ENCODE results near the gene RAB40C.

The RAB40C gene

DNA sequence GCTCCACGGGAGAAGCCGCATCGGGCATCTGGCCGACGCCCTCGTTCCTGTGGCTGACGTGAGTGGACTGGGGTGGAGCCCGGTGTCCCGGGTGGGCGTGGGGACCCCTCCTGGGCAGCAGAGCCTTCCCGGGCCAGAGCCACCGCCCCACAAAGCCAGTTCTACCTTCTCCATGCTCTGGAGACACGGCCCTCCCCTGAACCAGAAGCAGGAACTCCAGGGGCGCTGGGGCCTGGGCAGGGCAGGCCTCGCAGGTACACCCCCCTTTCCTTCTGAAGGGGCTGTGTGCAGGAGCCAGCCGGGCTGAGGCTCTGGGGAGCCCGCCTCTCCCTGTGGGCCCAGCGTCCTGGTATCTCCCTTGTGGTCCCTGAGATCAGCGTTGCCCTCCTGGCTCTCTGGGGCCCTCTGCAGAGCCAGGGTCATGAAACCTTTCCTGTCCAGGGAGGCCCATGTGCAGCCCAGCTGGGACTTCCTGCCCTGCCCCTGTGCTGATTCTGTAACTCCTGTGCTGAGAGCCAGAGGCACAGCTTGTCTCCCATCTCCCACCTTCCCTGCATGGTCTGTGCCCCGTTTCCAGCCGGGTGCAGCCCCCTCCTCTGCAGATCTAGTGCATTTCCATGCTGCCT is 13.6 kb upstream of the RAB40C start:
- in situ Hi-C loops (cut with MboI; ENCODE audit: low pct_unique_long_range_greater_than_20kb, low sequenced_read_pairs, unreplicated experiment): no loop called here
- no peak for DNase-seq (ENCODE audit: low spot score)
- TF ChIP-seq, protein P1, sequence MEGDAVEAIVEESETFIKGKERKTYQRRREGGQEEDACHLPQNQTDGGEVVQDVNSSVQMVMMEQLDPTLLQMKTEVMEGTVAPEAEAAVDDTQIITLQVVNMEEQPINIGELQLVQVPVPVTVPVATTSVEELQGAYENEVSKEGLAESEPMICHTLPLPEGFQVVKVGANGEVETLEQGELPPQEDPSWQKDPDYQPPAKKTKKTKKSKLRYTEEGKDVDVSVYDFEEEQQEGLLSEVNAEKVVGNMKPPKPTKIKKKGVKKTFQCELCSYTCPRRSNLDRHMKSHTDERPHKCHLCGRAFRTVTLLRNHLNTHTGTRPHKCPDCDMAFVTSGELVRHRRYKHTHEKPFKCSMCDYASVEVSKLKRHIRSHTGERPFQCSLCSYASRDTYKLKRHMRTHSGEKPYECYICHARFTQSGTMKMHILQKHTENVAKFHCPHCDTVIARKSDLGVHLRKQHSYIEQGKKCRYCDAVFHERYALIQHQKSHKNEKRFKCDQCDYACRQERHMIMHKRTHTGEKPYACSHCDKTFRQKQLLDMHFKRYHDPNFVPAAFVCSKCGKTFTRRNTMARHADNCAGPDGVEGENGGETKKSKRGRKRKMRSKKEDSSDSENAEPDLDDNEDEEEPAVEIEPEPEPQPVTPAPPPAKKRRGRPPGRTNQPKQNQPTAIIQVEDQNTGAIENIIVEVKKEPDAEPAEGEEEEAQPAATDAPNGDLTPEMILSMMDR (IDR thresholded peaks at IDR 0.05; ENCODE audit: extremely low read depth, insufficient read depth, missing control alignments): no peak

DNA sequence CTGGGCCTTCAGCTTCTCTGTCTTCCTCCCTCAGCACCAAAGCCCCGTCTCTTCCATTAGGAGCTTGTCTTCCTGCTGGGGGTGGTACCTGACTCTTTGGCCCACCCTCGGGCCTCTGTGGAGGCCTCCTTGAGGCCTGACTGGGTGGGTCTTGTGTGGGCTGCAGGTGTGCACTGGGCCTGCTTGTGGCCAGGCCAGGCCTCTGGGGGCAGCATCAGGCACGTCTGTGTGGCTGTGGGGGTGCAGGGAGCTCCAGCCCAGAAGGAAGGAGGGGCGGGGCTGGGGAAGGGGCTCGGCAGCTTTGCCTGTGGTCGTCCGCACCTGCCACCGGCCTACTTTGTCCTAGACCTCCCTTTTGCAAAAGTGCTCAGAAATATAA is 13.1 kb upstream of the RAB40C start:
- TF ChIP-seq, protein P1 (IDR thresholded peaks at IDR 0.05; ENCODE audit: extremely low read depth, insufficient read depth, missing control alignments): no peak
- in situ Hi-C loops (cut with MboI; ENCODE audit: low pct_unique_long_range_greater_than_20kb, low sequenced_read_pairs, unreplicated experiment): no loop called here
- no peak for DNase-seq (ENCODE audit: low spot score)

DNA sequence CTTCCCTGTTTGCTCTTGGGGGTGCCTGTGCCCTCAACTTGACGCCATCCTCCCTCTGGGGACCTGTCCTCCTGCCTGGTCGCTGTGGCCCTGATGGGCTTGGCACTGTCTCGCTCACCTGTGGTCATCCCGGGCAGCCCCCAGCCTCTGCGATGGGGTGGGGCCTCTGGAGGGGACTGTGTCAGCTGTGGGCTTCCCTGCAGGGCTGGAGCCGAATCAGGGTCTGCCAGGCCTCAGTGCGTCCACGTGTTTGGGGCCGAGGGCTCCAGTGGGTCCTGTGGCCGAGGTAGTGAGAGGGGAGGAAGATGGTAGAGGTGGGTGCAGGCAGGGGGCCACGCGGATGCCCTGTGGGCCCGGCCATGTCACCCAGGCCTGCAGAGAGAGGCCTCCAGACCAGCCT is 12.1 kb upstream of the RAB40C start:
- in situ Hi-C loops (cut with MboI; ENCODE audit: low pct_unique_long_range_greater_than_20kb, low sequenced_read_pairs, unreplicated experiment): no loop called here
- TF ChIP-seq, protein P1 (IDR thresholded peaks at IDR 0.05; ENCODE audit: extremely low read depth, insufficient read depth, missing control alignments): no peak
- no peak for DNase-seq (ENCODE audit: low spot score)

DNA sequence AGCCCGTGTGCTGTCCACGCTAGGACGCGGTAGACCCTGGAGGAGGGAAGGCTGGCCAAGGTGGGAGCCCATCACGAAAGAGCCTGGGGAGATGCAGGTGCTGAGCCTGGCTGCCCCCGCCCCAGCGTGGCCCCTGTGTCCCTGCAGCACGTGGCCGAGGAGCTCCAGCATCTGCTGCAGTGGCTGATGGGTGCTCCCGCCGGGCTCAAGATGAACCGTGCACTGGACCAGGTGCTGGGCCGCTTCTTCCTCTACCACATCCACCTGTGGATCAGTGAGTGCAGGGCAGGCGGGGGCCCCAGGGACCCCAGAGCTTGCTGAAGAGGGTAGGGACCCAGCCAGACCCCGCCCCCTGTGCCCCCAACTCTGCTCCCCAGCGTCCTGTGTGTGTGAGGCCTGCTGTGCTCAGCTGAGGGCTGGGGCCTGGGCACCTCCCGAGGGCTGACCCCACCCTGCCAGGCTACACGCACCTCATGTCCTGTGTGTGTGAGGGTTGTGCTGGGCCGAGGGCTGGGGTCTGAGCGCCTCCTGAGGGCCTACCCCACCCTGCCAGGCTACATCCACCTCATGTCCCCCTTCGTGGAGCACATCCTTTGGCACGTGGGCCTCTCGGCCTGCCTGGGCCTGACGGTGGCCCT is 11.5 kb upstream of the RAB40C start:
- TF ChIP-seq, protein P1 (IDR thresholded peaks at IDR 0.05; ENCODE audit: extremely low read depth, insufficient read depth, missing control alignments): no peak
- in situ Hi-C loops (cut with MboI; ENCODE audit: low pct_unique_long_range_greater_than_20kb, low sequenced_read_pairs, unreplicated experiment): no loop called here
- DNase-seq (ENCODE audit: low spot score): no peak

DNA sequence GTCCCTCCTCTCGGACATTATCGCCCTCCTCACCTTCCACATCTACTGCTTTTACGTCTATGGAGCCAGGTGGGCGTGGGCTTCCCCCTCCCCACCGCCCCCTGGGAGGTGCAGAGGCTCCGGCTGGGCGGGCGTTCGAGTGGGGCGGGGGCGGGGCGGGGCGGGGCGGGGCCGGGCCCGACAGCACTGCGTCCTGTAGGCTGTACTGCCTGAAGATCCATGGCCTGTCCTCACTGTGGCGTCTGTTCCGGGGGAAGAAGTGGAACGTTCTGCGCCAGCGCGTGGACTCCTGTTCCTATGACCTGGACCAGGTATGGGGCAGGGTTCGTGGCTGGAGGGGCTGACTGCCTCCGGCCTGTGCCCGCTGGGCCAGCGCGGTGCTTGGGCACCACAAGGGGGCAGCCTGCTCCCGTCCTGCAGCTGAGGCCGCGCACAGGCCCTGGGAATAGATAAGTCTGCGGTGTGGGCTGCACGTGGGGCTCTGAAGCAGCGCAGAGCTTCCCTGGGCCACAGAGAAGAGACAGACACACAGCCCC is 10.9 kb upstream of the RAB40C start:
- in situ Hi-C loops (cut with MboI; ENCODE audit: low pct_unique_long_range_greater_than_20kb, low sequenced_read_pairs, unreplicated experiment): no loop called here
- TF ChIP-seq, protein P1 (IDR thresholded peaks at IDR 0.05; ENCODE audit: extremely low read depth, insufficient read depth, missing control alignments): peak; percentile 96
- peak; percentile 89 for DNase-seq (ENCODE audit: low spot score)

DNA sequence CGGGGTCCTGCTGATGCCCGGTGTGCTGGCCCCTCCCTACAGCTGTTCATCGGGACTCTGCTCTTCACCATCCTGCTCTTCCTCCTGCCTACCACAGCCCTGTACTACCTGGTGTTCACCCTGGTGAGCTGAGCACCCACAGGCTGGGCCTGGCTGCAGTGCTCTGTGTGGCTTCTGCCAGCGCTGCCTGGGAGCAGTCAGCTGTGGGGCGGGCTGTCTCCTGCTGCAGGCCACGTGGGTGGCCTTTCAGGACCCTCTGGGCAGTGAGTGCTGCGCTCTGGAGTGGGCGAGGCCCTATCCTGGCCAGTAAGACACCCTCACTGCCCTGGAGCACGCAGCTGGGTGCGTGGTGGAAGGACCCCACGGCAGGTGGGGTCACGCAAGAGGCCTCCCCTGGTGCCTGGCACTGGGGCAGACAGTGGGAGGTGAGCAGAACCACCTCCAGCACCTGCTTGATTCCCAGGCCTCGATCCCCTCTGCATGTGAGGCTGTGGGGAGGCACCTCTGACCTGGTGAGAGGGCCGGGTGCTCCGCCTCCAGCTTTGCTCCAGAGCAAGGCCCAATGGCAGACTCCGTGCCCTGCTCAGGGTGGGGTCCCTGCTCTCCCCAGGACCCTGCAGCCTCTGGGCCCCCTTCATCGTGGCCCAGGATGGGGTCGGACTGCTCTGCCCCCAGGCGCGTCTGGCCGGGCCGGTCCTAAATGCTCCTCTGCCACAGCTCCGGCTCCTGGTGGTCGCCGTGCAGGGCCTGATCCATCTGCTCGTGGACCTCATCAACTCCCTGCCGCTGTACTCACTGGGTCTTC is 9.5 kb upstream of the RAB40C start:
- in situ Hi-C loops (cut with MboI; ENCODE audit: low pct_unique_long_range_greater_than_20kb, low sequenced_read_pairs, unreplicated experiment): no loop called here
- no peak for DNase-seq (ENCODE audit: low spot score)
- TF ChIP-seq, protein P1 (IDR thresholded peaks at IDR 0.05; ENCODE audit: extremely low read depth, insufficient read depth, missing control alignments): no peak

All from GM13977 (cell line).